Upper lobe of left lung (tissue), 6 donors: ENCODE results near the gene ARL13A. TPM values are rescaled to one million over a fixed set of nuclear protein-coding genes. Genes with fewer than 3 reads are reported as not detected.
"Not testable (repeated sequence)": the region's sequence is repeated elsewhere in the genome, so short reads cannot be mapped to it uniquely, and the experiment has no call there.

Experiments
- ATAC-seq, 2 donors: fragments of 200-7000 bp; cut with Tn5 transposase; one replicate each; pipeline ENCODE4 v1.9.1; 2022; ENCODE audit warnings: mild to moderate bottlenecking in 2 of 2, moderate library complexity in 2 of 2; ENCODE audit not compliant: low FRiP score in 2 of 2
- DNase-seq, 2 donors: peaks; one replicate each; pipeline ENCODE4 v3.0.0-alpha.2; 2019 to 2020
- H3K27ac ChIP-seq, 4 donors: fragments of 200-600 bp; sonication (generic); one replicate each; pipeline ENCODE4 v1.5.1; 2016 to 2019
- H3K27me3 ChIP-seq, 4 donors: fragments of 200-600 bp; sonication (generic); one replicate each; pipeline ENCODE4 v1.5.1; 2017 to 2019
- H3K36me3 ChIP-seq, 4 donors: fragments of 200-600 bp; sonication (generic); one replicate each; pipeline ENCODE4 v1.5.1; 2016 to 2019
- H3K4me1 ChIP-seq, 4 donors: fragments of 200-600 bp; sonication (generic); one replicate each; pipeline ENCODE4 v1.5.1; 2018 to 2019
- H3K4me3 ChIP-seq, 4 donors: fragments of 200-600 bp; sonication (generic); one replicate each; pipeline ENCODE4 v1.5.1; 2017 to 2019; ENCODE audit warnings: mild to moderate bottlenecking in 2 of 4, moderate library complexity in 1 of 4
- H3K9me3 ChIP-seq, 4 donors: fragments of 200-600 bp; sonication (generic); one replicate each; pipeline ENCODE4 v1.5.1; 2018 to 2019
- CTCF ChIP-seq, 6 experiments: fragments of 450-650 bp in 4 of 6; fragments of 200-600 bp in 2 of 6; sonication (generic) in 2 of 6; IDR thresholded peaks; one replicate each; pipeline ENCODE4 v1.5.1; 2016 to 2019; ENCODE audit warnings: antibody characterized with exemption in 6 of 6
- EP300 ChIP-seq, 4 donors: sonication (generic); formaldehyde crosslinking; IDR thresholded peaks; one replicate each; pipeline ENCODE4 v1.5.1; 2017; ENCODE audit warnings: antibody characterized with exemption in 4 of 4, control low read depth in 2 of 4
- POLR2A ChIP-seq, 4 donors: fragments of 450-650 bp; IDR thresholded peaks; one replicate each; pipeline ENCODE4 v1.5.1; 2016 to 2017; ENCODE audit warnings: antibody characterized with exemption in 4 of 4, mild to moderate bottlenecking in 2 of 4
- POLR2AphosphoS5 ChIP-seq, 2 donors: sonication (generic); formaldehyde crosslinking; IDR thresholded peaks; one replicate each; pipeline ENCODE4 v1.5.1; 2017; ENCODE audit warnings: antibody characterized with exemption in 2 of 2
- WGBS, 2 donors: methylation state at CpG; one replicate each; pipeline ENCODE4 v1.1.5; 2017 to 2018; 5-methylcytosine and 5-hydroxymethylcytosine counted together
- total RNA-seq, 6 donors: library from RNA; depleted of rRNA in 4 of 6; stranded (reverse); fragments of >200 nt in 4 of 6; gene quantifications; one replicate each; pipeline versions ENCODE4 v1.1.0 to v1.2.1, GENCODE V29; 2016 to 2021
- donor health status: DM: no; HTN: no; CAD: no; lungs with moderate emphysema.
- donor health status: DM: no; HTN: yes; CAD: no; lungs with severe emphysema.

Gene ARL13A
- total RNA-seq, 6 donors from 2014 or later, result not detected

GRCh38 chrX:100975212-100975611 lies 5.7 kb downstream of the ARL13A start:
- no peaks in the 10 kb centered on the region for H3K4me1 ChIP-seq
- TF ChIP-seq POLR2AphosphoS5 (IDR thresholded peaks at IDR 0.05) (no peak), POLR2A (IDR thresholded peaks at IDR 0.05) (no peak), CTCF (IDR thresholded peaks at IDR 0.05) (no peak), EP300 (IDR thresholded peaks at IDR 0.05) (no peak)
- peak in 1 of 2 donors; percentile 22 for ATAC-seq
- no peak for DNase-seq
- no peaks in the 10 kb centered on the region for H3K36me3 ChIP-seq
- H3K27me3 ChIP-seq, result no peaks in the 10 kb centered on the region
- WGBS, 2 donors, result 93 to 96% methylated on average over 3 of the region's 3 CpGs
- H3K9me3 ChIP-seq, result no peaks in the 10 kb centered on the region
- no peak overlapping the region for H3K4me3 ChIP-seq
- H3K27ac ChIP-seq, result no peak overlapping the region

- Histone ChIP-seq H3K4me1 (no peaks in the 10 kb centered on the region), H3K27ac (no peak overlapping the region), H3K36me3 (no peaks in the 10 kb centered on the region), H3K9me3 (no peaks in the 10 kb centered on the region), H3K27me3 (no peaks in the 10 kb centered on the region), H3K4me3 (no peak overlapping the region)
- no peak for TF ChIP-seq POLR2A (IDR thresholded peaks at IDR 0.05)
- no peak for ATAC-seq
- 90 to 92% methylated on average over 1 of the region's 1 CpG for WGBS, 2 donors
- DNase-seq, result no peak
These were observed 6.7 kb downstream of the ARL13A start for GRCh38 chrX:100976211-100976610.

- ATAC-seq, result no peak
- Histone ChIP-seq H3K27ac (peak overlapping the region in 2 of 4 donors; percentile 4 to 49), H3K4me3 (no peak overlapping the region), H3K9me3 (no peaks in the 10 kb centered on the region), H3K36me3 (no peaks in the 10 kb centered on the region), H3K27me3 (no peaks in the 10 kb centered on the region), H3K4me1 (no peaks in the 10 kb centered on the region)
- DNase-seq, result peak in 1 of 2 donors; percentile 26
- WGBS, 2 donors, result 67 to 92% methylated on average over 2 to 3 of the region's 3 CpGs
- TF ChIP-seq POLR2A (IDR thresholded peaks at IDR 0.05), result no peak
- TF ChIP-seq CTCF (IDR thresholded peaks at IDR 0.05), result no peak
- TF ChIP-seq EP300 (IDR thresholded peaks at IDR 0.05), result no peak
- no peak for TF ChIP-seq POLR2AphosphoS5 (IDR thresholded peaks at IDR 0.05)
These were observed 10.5 kb downstream of the ARL13A start for GRCh38 chrX:100979881-100980607.

- H3K4me1 ChIP-seq, result no peaks in the 10 kb centered on the region
- no peaks in the 10 kb centered on the region for H3K27me3 ChIP-seq
- DNase-seq (peak in 1 of 2 donors; percentile 85), ATAC-seq (peak in 1 of 2 donors; percentile 42)
- H3K9me3 ChIP-seq, result no peaks in the 10 kb centered on the region
- peak overlapping the region in 2 of 4 donors; percentile 4 to 49 for H3K27ac ChIP-seq
- TF ChIP-seq POLR2AphosphoS5 (IDR thresholded peaks at IDR 0.05), result no peak
- TF ChIP-seq EP300 (IDR thresholded peaks at IDR 0.05), result peak in 1 of 4 donors; percentile 52
- TF ChIP-seq CTCF (IDR thresholded peaks at IDR 0.05), result no peak
- 81 to 85% methylated on average over 5 to 6 of the region's 6 CpGs for WGBS, 2 donors
- H3K4me3 ChIP-seq, result no peak overlapping the region
- H3K36me3 ChIP-seq, result no peaks in the 10 kb centered on the region
These were observed 11.3 kb downstream of the ARL13A start for GRCh38 chrX:100980608-100981497.

GRCh38 chrX:100981498-100981845 lies 12.0 kb downstream of the ARL13A start:
- ATAC-seq, H3K36me3 ChIP-seq, H3K4me3 ChIP-seq, DNase-seq, H3K4me1 ChIP-seq, H3K27me3 ChIP-seq, H3K9me3 ChIP-seq, H3K27ac ChIP-seq: not testable (repeated sequence)
- WGBS, 2 donors, result 100% methylated on average over 1 of the region's 1 CpG; no CpG with 5 or more reads in 1 of the 2 donors
